HepG2 (cell line): ENCODE data around the gene EYA2. TPM values are rescaled to one million over a fixed set of nuclear protein-coding genes. Genes with fewer than 3 reads are reported as not detected.

Source experiments
- ATAC-seq: fragments of 200-7000 bp; cut with Tn5 transposase; 3 replicates; pipeline ENCODE4 v1.9.1; 2020; ENCODE audit warnings: mild to moderate bottlenecking, moderate library complexity
- BruUV-seq: library from RNA; stranded (reverse); fragments of 400-500 nt; replicated peaks from 2 replicates; lab custom pipeline; 2021; lab: Mats Ljungman, UMichigan
- CTCF ChIA-PET: fragments of 300-600 bp; formaldehyde crosslinking; extraction: SDS; loops from one replicate; lab custom pipeline; 2021; ENCODE audit warnings: low total read pairs, inconsistent platforms, low intra/inter-chr PET ratio; lab: Yijun Ruan, JAX
- POLR2A ChIA-PET: fragments of 350-600 bp; sonication (Branson Sonifier 250); formaldehyde crosslinking; loops from one replicate; lab custom pipeline; 2020; ENCODE audit warnings: antibody characterized with exemption, inconsistent platforms; lab: Yijun Ruan, JAX
- DNase-seq: peaks from one replicate; pipeline ENCODE4 v3.0.0-alpha.2; 2015; ENCODE audit warnings: low spot score
- FAIRE-seq: peaks from 3 replicates; lab custom pipeline; 2011; peaks lifted over from hg19 to GRCh38; lab: Jason Lieb, UNC
- H2AFZ ChIP-seq: one replicate; pipeline ENCODE4 v1.6.1; 2011; ENCODE audit warnings: low read length, inconsistent platforms
- H3K27ac ChIP-seq: fragments of 300-600 bp; 3 replicates; pipeline ENCODE4 v1.8.0; 2011; ENCODE audit warnings: mixed run types, mild to moderate bottlenecking, mixed read lengths, low read length, inconsistent platforms; ENCODE audit not compliant: insufficient read depth; ENCODE audit errors: extremely low read length
- H3K27me3 ChIP-seq, 2 experiments: fragments of 200-600 bp in 1 of 2; 2 replicates in 1 of 2; 3 replicates in 1 of 2; pipeline versions ENCODE4 v1.6.0 to v1.8.0; 2011; ENCODE audit warnings: low read length in 2 of 2, mild to moderate bottlenecking in 2 of 2, moderate library complexity in 2 of 2, inconsistent platforms in 1 of 2; ENCODE audit not compliant: insufficient read depth in 2 of 2, control insufficient read depth in 1 of 2
- H3K36me3 ChIP-seq, 2 experiments: fragments of 200-600 bp in 1 of 2; replicated peaks in 1 of 2; 2 replicates in 1 of 2; 3 replicates in 1 of 2; pipeline versions ENCODE4 v1.5.1 to v1.8.0; 2011; ENCODE audit warnings: low read length in 2 of 2, inconsistent platforms in 1 of 2; ENCODE audit not compliant: insufficient read depth in 2 of 2, control insufficient read depth in 1 of 2
- H3K4me1 ChIP-seq: 2 replicates; pipeline ENCODE4 v1.5.1; 2012; ENCODE audit warnings: low read length, inconsistent platforms; ENCODE audit not compliant: insufficient read depth
- H3K4me2 ChIP-seq: 2 replicates; pipeline ENCODE4 v1.6.0; 2011; ENCODE audit warnings: low read depth, low read length, inconsistent platforms
- H3K4me3 ChIP-seq, 3 experiments: fragments of 200-600 bp in 1 of 3; sonication (generic), shearing (Covaris generic) in 1 of 3; replicated peaks in 1 of 3; 2 replicates each; pipeline ENCODE4 v1.5.1; 2011 to 2016; ENCODE audit warnings: low read length in 3 of 3, inconsistent platforms in 2 of 3, low read depth in 2 of 3, mild to moderate bottlenecking in 2 of 3, control low read depth in 1 of 3, mixed read lengths in 1 of 3; ENCODE audit not compliant: insufficient read depth in 1 of 3
- H3K79me2 ChIP-seq: one replicate; pipeline ENCODE4 v1.6.1; 2011; ENCODE audit warnings: low read length, inconsistent platforms; ENCODE audit not compliant: insufficient read depth
- H3K9ac ChIP-seq: 2 replicates; pipeline ENCODE4 v1.6.0; 2011; ENCODE audit warnings: mild to moderate bottlenecking, low read depth, low read length, inconsistent platforms; ENCODE audit not compliant: insufficient read depth
- H3K9me3 ChIP-seq: 2 replicates; pipeline ENCODE4 v1.5.1; 2012; ENCODE audit warnings: mild to moderate bottlenecking, low read length
- H4K20me1 ChIP-seq: 2 replicates; pipeline ENCODE4 v1.6.0; 2011; ENCODE audit warnings: inconsistent platforms, mild to moderate bottlenecking, low read length, moderate library complexity; ENCODE audit not compliant: insufficient read depth
- BHLHE40 ChIP-seq: IDR thresholded peaks from 2 replicates; pipeline ENCODE4 v1.6.1; 2011; ENCODE audit warnings: low read length, improper control_type of control experiment
- HOXD1 ChIP-seq: sonication (generic); formaldehyde crosslinking; IDR thresholded peaks from 2 replicates; pipeline ENCODE4 v1.5.0; 2020; ENCODE audit warnings: missing genetic modification reagents
- IKZF4 ChIP-seq: sonication (generic); formaldehyde crosslinking; IDR thresholded peaks from 2 replicates; pipeline ENCODE4 v1.5.1; 2020; ENCODE audit warnings: borderline replicate concordance, mild to moderate bottlenecking, low read depth, missing genetic modification reagents; ENCODE audit errors: not compliant biosample characterization
- MIER2 ChIP-seq: IDR thresholded peaks from 2 replicates; pipeline ENCODE4 v1.6.1; 2016; ENCODE audit warnings: missing biosample characterization, missing genetic modification reagents
- PCBP2 ChIP-seq: fragments of 200-400 bp; formaldehyde crosslinking; optimal IDR thresholded peaks from 2 replicates; pipeline ENCODE3; 2018; ENCODE audit warnings: low read length, low read depth; ENCODE audit not compliant: poor library complexity, severe bottlenecking
- SSRP1 ChIP-seq: IDR thresholded peaks from 2 replicates; pipeline ENCODE4 v1.6.1; 2016; ENCODE audit warnings: control low read depth
- ZNF543 ChIP-seq: sonication (generic); formaldehyde crosslinking; IDR thresholded peaks from 2 replicates; pipeline ENCODE4 v1.4.0; 2020; ENCODE audit warnings: mild to moderate bottlenecking, missing genetic modification reagents
- ZNF616 ChIP-seq: sonication (generic); formaldehyde crosslinking; IDR thresholded peaks from 2 replicates; pipeline ENCODE4 v1.5.0; 2020; ENCODE audit warnings: low read depth, mild to moderate bottlenecking, missing genetic modification reagents
- ZNF749 ChIP-seq: sonication (generic); formaldehyde crosslinking; IDR thresholded peaks from 2 replicates; pipeline ENCODE4 v1.8.0; 2022; ENCODE audit warnings: mild to moderate bottlenecking, missing genetic modification reagents, moderate library complexity, borderline replicate concordance
- WGBS: methylation state at CpG from one replicate; pipeline ENCODE4 v1.1.6; 2017; ENCODE audit warnings: low lambda C conversion rate; 5-methylcytosine and 5-hydroxymethylcytosine counted together
- in situ Hi-C: cut with HindIII; loops from 2 replicates; pipeline ENCODE4 v1.10.0; 2017; ENCODE audit warnings: low pct_unique_long_range_greater_than_20kb; ENCODE audit not compliant: extremely low pct_ligation_motif_present
- intact Hi-C: fragments of 100-400 bp; cut with micrococcal nuclease; formaldehyde crosslinking; loops from one replicate; pipeline ENCODE4 v1.10.0; 2022; ENCODE audit not compliant: unreplicated experiment
- polyA plus RNA-seq, 8 experiments: library from polyadenylated mRNA; depleted of rRNA in 3 of 8; stranded (reverse) in 7 of 8; unstranded in 1 of 8; fragments of >200 nt; fragmentation: Illumina TruSeq in 4 of 8; extraction: Trizol in 4 of 8; gene quantifications; 2 replicates each; pipeline versions ENCODE4 v1.2.1 to v1.2.3, GENCODE V29; 2011 to 2016; ENCODE audit warnings: low read depth in 4 of 8, missing spikeins in 1 of 8, mixed read lengths in 1 of 8; ENCODE audit not compliant: insufficient read depth in 1 of 8
- total RNA-seq, 5 experiments: library from RNA; depleted of rRNA; stranded (reverse); fragments of >200 nt; fragmentation: Illumina TruSeq; extraction: Trizol; gene quantifications; 2 replicates each; pipeline ENCODE4 v1.2.3, GENCODE V29; 2016; ENCODE audit warnings: low read depth in 1 of 5
- TF ChIP-seq, protein P1 (sequence below): sonication (generic); formaldehyde crosslinking; IDR thresholded peaks from 2 replicates; pipeline ENCODE4 v1.5.0; 2020; ENCODE audit warnings: missing genetic modification reagents
- TF ChIP-seq, protein P2 (sequence below): sonication (generic); formaldehyde crosslinking; IDR thresholded peaks from 2 replicates; pipeline ENCODE4 v1.5.1; 2020; ENCODE audit warnings: missing genetic modification reagents, mild to moderate bottlenecking, borderline replicate concordance
- TF ChIP-seq, protein P3 (sequence below): IDR thresholded peaks from 2 replicates; pipeline ENCODE4 v1.6.1; 2016; ENCODE audit warnings: low read depth

EYA2 gene
- total and polyA plus RNA-seq, 2 of the 13 experiments (the other 11 are each of a cell fraction or from before 2014, with no cell fraction given) = not detected

DNA sequence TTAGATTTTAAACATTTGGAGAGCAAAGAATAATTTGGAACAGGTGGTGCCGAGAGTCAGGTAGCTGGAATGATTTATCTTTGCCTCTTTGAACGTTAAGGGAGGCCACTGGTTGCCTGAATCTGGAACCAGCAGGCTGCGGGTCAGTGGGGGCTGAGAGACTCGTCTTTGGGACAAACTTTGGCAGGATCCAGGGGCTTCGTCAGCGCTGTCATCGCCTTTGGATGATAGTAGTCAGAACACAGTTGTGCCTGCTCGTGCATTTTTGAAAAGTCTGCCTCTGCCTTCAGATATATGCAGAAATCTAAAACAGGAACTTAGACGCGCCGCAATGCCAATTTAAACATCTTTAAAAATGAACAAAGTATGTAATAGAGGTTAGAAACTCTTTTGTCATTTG is 5.0 kb downstream of the EYA2 start:
- H3K36me3 ChIP-seq = no peaks in the 10 kb centered on the region
- TF ChIP-seq HOXD1 (no peak), ZNF543 (CRISPR knock-in tag) (no peak), IKZF4 (CRISPR knock-in tag) (no peak), SSRP1 (CRISPR knock-in tag) (no peak), MIER2 (no peak), ZNF616 (CRISPR knock-in tag) (no peak)
- TF ChIP-seq, protein P1, sequence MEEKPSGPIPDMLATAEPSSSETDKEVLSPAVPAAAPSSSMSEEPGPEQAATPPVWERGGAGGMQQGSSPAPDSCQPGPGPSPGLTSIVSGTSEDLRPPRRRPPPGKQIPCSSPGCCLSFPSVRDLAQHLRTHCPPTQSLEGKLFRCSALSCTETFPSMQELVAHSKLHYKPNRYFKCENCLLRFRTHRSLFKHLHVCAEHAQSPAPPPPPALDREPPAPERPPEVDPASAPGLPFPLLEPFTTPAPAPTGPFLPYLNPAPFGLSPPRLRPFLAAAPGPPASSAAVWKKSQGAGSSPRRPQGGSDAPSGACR (CRISPR knock-in tag) = no peak
- TF ChIP-seq, all 625 proteins: peak for 0
- Histone ChIP-seq H3K27ac (no peak overlapping the region), H4K20me1 (no peaks in the 10 kb centered on the region), H3K9me3 (no peaks in the 10 kb centered on the region), H3K4me2 (no peak overlapping the region), H3K79me2 (no peaks in the 10 kb centered on the region), H3K27me3 (peaks cover 18 to 92% of the 10 kb centered on the region in 2 experiments; a peak in 4 of 5 replicates), H2AFZ (no peak overlapping the region), H3K9ac (no peak overlapping the region), H3K4me3 (no peak overlapping the region), H3K4me1 (no peaks in the 10 kb centered on the region)
- in situ Hi-C loops = no loop called here
- no TSS peak for BruUV-seq
- no peak for FAIRE-seq
- ATAC-seq = no peak
- POLR2A ChIA-PET = no interaction called here
- DNase-seq = no peak
- CTCF ChIA-PET = no interaction called here
- intact Hi-C loops = no loop called here
- WGBS = 37% methylated on average over 11 of the region's 11 CpGs

DNA sequence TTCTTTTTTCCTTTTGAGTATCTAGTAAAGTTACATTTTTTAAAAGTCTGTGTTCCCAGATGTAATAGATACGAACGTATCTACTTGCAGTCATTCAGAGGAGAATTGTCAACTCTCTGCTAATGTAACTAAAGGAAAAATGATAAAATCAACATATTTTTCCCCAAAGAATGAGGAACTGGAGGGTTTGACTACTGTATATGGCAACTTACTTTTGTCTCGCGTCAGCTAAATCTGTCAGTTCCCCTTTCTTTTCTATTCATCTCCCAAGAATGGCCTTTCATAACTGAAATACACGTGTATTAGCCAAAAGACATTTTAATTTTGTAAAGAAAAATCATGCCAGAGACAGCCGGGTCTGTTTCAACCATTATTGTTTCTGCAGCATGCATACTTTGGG is 5.4 kb downstream of the EYA2 start:
- no peaks in the 10 kb centered on the region for H3K9me3 ChIP-seq
- H3K4me1 ChIP-seq = no peaks in the 10 kb centered on the region
- ATAC-seq (no peak), FAIRE-seq (no peak), DNase-seq (no peak)
- H4K20me1 ChIP-seq = no peaks in the 10 kb centered on the region
- no peaks in the 10 kb centered on the region for H3K36me3 ChIP-seq
- intact Hi-C loops = no loop called here
- H3K4me3 ChIP-seq = no peak overlapping the region
- in situ Hi-C loops = no loop called here
- no peak overlapping the region for H2AFZ ChIP-seq
- peaks cover 15 to 91% of the 10 kb centered on the region in 2 experiments; a peak in 4 of 5 replicates for H3K27me3 ChIP-seq
- no peak overlapping the region for H3K4me2 ChIP-seq
- H3K79me2 ChIP-seq = no peaks in the 10 kb centered on the region
- no peak overlapping the region for H3K27ac ChIP-seq
- ChIA-PET CTCF (no interaction called here), POLR2A (no interaction called here)
- H3K9ac ChIP-seq = no peak overlapping the region
- no TSS peak for BruUV-seq
- WGBS = 30% methylated on average over 6 of the region's 6 CpGs
- TF ChIP-seq ZNF749 (CRISPR knock-in tag) = no peak
- no peak for TF ChIP-seq PCBP2
- TF ChIP-seq, protein P2, sequence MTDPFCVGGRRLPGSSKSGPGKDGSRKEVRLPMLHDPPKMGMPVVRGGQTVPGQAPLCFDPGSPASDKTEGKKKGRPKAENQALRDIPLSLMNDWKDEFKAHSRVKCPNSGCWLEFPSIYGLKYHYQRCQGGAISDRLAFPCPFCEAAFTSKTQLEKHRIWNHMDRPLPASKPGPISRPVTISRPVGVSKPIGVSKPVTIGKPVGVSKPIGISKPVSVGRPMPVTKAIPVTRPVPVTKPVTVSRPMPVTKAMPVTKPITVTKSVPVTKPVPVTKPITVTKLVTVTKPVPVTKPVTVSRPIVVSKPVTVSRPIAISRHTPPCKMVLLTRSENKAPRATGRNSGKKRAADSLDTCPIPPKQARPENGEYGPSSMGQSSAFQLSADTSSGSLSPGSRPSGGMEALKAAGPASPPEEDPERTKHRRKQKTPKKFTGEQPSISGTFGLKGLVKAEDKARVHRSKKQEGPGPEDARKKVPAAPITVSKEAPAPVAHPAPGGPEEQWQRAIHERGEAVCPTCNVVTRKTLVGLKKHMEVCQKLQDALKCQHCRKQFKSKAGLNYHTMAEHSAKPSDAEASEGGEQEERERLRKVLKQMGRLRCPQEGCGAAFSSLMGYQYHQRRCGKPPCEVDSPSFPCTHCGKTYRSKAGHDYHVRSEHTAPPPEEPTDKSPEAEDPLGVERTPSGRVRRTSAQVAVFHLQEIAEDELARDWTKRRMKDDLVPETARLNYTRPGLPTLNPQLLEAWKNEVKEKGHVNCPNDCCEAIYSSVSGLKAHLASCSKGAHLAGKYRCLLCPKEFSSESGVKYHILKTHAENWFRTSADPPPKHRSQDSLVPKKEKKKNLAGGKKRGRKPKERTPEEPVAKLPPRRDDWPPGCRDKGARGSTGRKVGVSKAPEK = no peak
- TF ChIP-seq, protein P3, sequence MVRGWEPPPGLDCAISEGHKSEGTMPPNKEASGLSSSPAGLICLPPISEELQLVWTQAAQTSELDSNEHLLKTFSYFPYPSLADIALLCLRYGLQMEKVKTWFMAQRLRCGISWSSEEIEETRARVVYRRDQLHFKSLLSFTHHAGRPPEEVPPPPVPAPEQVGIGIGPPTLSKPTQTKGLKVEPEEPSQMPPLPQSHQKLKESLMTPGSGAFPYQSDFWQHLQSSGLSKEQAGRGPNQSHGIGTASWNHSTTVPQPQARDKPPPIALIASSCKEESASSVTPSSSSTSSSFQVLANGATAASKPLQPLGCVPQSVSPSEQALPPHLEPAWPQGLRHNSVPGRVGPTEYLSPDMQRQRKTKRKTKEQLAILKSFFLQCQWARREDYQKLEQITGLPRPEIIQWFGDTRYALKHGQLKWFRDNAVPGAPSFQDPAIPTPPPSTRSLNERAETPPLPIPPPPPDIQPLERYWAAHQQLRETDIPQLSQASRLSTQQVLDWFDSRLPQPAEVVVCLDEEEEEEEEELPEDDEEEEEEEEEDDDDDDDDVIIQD (CRISPR knock-in tag) = no peak
- no peak for TF ChIP-seq BHLHE40
